H1 (cell line): ENCODE measurements around the gene ADK. TPM values are rescaled to one million over a fixed set of nuclear protein-coding genes. Genes with fewer than 3 reads are reported as not detected.

Source experiments
- CTCF ChIA-PET: fragments of 300-600 bp; sonication (Branson Sonifier 250); formaldehyde crosslinking; loops from one replicate; lab custom pipeline; 2021; ENCODE audit not compliant: partially characterized antibody; lab: Charles Lee
- POLR2A ChIA-PET: fragments of 300-600 bp; sonication (Branson Sonifier 250); formaldehyde crosslinking; loops from one replicate; lab custom pipeline; 2021; ENCODE audit warnings: inconsistent platforms; ENCODE audit not compliant: partially characterized antibody; lab: Charles Lee
- DNase-seq, 2 experiments: peaks; one replicate each; pipeline versions ENCODE4 v3.0.0 to v3.0.0-alpha.2; 2010 to 2022; ENCODE audit warnings: low spot score in 2 of 2, low read depth in 1 of 2, mixed read lengths in 1 of 2
- FAIRE-seq: peaks from 2 replicates; lab custom pipeline; 2011; peaks lifted over from hg19 to GRCh38; lab: Jason Lieb, UNC
- H2AFZ ChIP-seq: 2 replicates; pipeline ENCODE4 v1.8.1; 2012; ENCODE audit warnings: low read length, inconsistent platforms
- H2AK5ac ChIP-seq: 2 replicates; pipeline ENCODE4 v1.6.1; 2013; ENCODE audit warnings: low read depth, low read length
- H2BK120ac ChIP-seq: replicated peaks from 2 replicates; pipeline ENCODE3; 2013; ENCODE audit warnings: low read depth, low read length, inconsistent platforms
- H2BK12ac ChIP-seq: 2 replicates; pipeline ENCODE4 v1.6.1; 2013; ENCODE audit warnings: low read depth, low read length
- H2BK15ac ChIP-seq: 2 replicates; pipeline ENCODE4 v1.6.1; 2013; ENCODE audit warnings: low read length
- H2BK20ac ChIP-seq: 2 replicates; pipeline ENCODE4 v1.6.1; 2013; ENCODE audit warnings: low read length
- H2BK5ac ChIP-seq: 2 replicates; pipeline ENCODE4 v1.6.1; 2013; ENCODE audit warnings: low read depth, low read length
- H3K14ac ChIP-seq: 2 replicates; pipeline ENCODE4 v1.6.1; 2013; ENCODE audit warnings: inconsistent platforms; ENCODE audit not compliant: insufficient read length
- H3K18ac ChIP-seq: 2 replicates; pipeline ENCODE4 v1.6.1; 2013; ENCODE audit warnings: low read length; ENCODE audit errors: extremely low read depth
- H3K23ac ChIP-seq: 2 replicates; pipeline ENCODE4 v1.6.1; 2013; ENCODE audit warnings: inconsistent platforms; ENCODE audit not compliant: insufficient read length
- H3K23me2 ChIP-seq: 2 replicates; pipeline ENCODE4 v1.6.1; 2013; ENCODE audit warnings: low read depth, low read length
- H3K27ac ChIP-seq: 2 replicates; pipeline ENCODE4 v1.6.1; 2011; ENCODE audit warnings: low read depth, low read length, inconsistent platforms
- H3K27me3 ChIP-seq, 4 experiments: replicated peaks in 1 of 4; 1 replicate in 1 of 4; 2 replicates in 3 of 4; pipeline versions ENCODE4 v1.6.1 to v1.8.1; 2011 to 2013; ENCODE audit warnings: low read length in 3 of 4, mild to moderate bottlenecking in 3 of 4, inconsistent platforms in 2 of 4, mixed read lengths in 2 of 4, moderate library complexity in 1 of 4; ENCODE audit not compliant: control insufficient read depth in 3 of 4, insufficient read depth in 3 of 4; ENCODE audit errors: extremely low read depth in 1 of 4
- H3K36me3 ChIP-seq, 4 experiments: 2 replicates each; pipeline versions ENCODE4 v1.6.1 to v1.8.1; 2011 to 2013; ENCODE audit warnings: mild to moderate bottlenecking in 4 of 4, low read length in 3 of 4, moderate library complexity in 2 of 4, control low read depth in 1 of 4, inconsistent platforms in 1 of 4; ENCODE audit not compliant: insufficient read depth in 4 of 4, control insufficient read depth in 2 of 4
- H3K4ac ChIP-seq: replicated peaks from 2 replicates; pipeline ENCODE3; 2013; ENCODE audit warnings: low read length, low read depth, mixed read lengths, inconsistent platforms; ENCODE audit not compliant: insufficient read length
- H3K4me1 ChIP-seq, 4 experiments: replicated peaks in 1 of 4; 1 replicate in 1 of 4; 2 replicates in 3 of 4; pipeline versions ENCODE4 v1.6.1 to v1.8.1; 2011 to 2013; ENCODE audit warnings: low read length in 3 of 4, inconsistent platforms in 2 of 4, mixed read lengths in 1 of 4; ENCODE audit not compliant: insufficient read depth in 4 of 4, control insufficient read depth in 3 of 4
- H3K4me2 ChIP-seq, 2 experiments: 2 replicates each; pipeline versions ENCODE4 v1.6.1 to v1.8.1; 2011 to 2013; ENCODE audit warnings: low read depth in 2 of 2, low read length in 2 of 2, control low read depth in 1 of 2, inconsistent platforms in 1 of 2, mild to moderate bottlenecking in 1 of 2; ENCODE audit not compliant: insufficient read depth in 1 of 2
- H3K4me3 ChIP-seq, 4 experiments: fragments of 200-600, 300-600 bp in 1 of 4; sonication (generic), shearing (Covaris generic), sonication (Bioruptor Twin) in 1 of 4; 2 replicates each; pipeline versions ENCODE4 v1.5.1 to v1.8.1; 2011 to 2016; ENCODE audit warnings: low read length in 4 of 4, low read depth in 3 of 4, control low read depth in 2 of 4, inconsistent platforms in 2 of 4, mild to moderate bottlenecking in 2 of 4, mixed read lengths in 1 of 4, moderate library complexity in 1 of 4; ENCODE audit not compliant: insufficient read depth in 2 of 4; ENCODE audit errors: extremely low read depth in 1 of 4
- H3K56ac ChIP-seq: replicated peaks from 2 replicates; pipeline ENCODE3; 2013; ENCODE audit warnings: low read depth, mild to moderate bottlenecking, mixed read lengths, low read length, inconsistent platforms; ENCODE audit not compliant: insufficient read length
- H3K79me1 ChIP-seq: 2 replicates; pipeline ENCODE4 v1.6.1; 2013; ENCODE audit warnings: low read depth, low read length, control low read depth
- H3K79me2 ChIP-seq, 2 experiments: 2 replicates each; pipeline versions ENCODE4 v1.6.1 to v1.8.1; 2012 to 2013; ENCODE audit warnings: low read length in 2 of 2, mild to moderate bottlenecking in 2 of 2, inconsistent platforms in 1 of 2; ENCODE audit not compliant: insufficient read depth in 2 of 2, control insufficient read depth in 1 of 2
- H3K9ac ChIP-seq, 4 experiments: replicated peaks in 1 of 4; 1 replicate in 1 of 4; 2 replicates in 3 of 4; pipeline versions ENCODE4 v1.6.1 to v1.8.1; 2011 to 2013; ENCODE audit warnings: low read depth in 3 of 4, low read length in 3 of 4, control low read depth in 2 of 4, mild to moderate bottlenecking in 2 of 4, moderate library complexity in 2 of 4, inconsistent platforms in 1 of 4; ENCODE audit errors: extremely low read depth in 1 of 4
- H3K9me3 ChIP-seq, 2 experiments: 2 replicates each; pipeline versions ENCODE4 v1.6.1 to v1.8.1; 2012 to 2013; ENCODE audit warnings: mild to moderate bottlenecking in 2 of 2, moderate library complexity in 2 of 2, control low read depth in 1 of 2, inconsistent platforms in 1 of 2, low read depth in 1 of 2, low read length in 1 of 2, mixed read lengths in 1 of 2; ENCODE audit not compliant: insufficient read depth in 2 of 2
- H4K20me1 ChIP-seq, 2 experiments: replicated peaks in 1 of 2; 2 replicates each; pipeline versions ENCODE3 to v1.8.1; 2011 to 2013; ENCODE audit warnings: inconsistent platforms in 2 of 2, low read length in 2 of 2, mild to moderate bottlenecking in 1 of 2; ENCODE audit not compliant: insufficient read depth in 2 of 2, control insufficient read depth in 1 of 2
- H4K5ac ChIP-seq: 2 replicates; pipeline ENCODE4 v1.6.1; 2013; ENCODE audit warnings: low read length, low read depth, mixed read lengths, inconsistent platforms; ENCODE audit not compliant: insufficient read length
- H4K8ac ChIP-seq: 2 replicates; pipeline ENCODE4 v1.8.0; 2013; ENCODE audit warnings: mild to moderate bottlenecking, moderate library complexity, low read length, inconsistent platforms; ENCODE audit not compliant: insufficient read depth; ENCODE audit errors: extremely low read depth
- H4K91ac ChIP-seq: replicated peaks from 2 replicates; pipeline ENCODE3; 2013; ENCODE audit warnings: low read length, mixed read lengths, inconsistent platforms; ENCODE audit not compliant: insufficient read length
- FOSL1 ChIP-seq: IDR thresholded peaks from 2 replicates; pipeline ENCODE4 v1.6.1; 2011; ENCODE audit warnings: mild to moderate bottlenecking, low read depth, low read length, moderate library complexity; ENCODE audit not compliant: insufficient read depth
- GABPA ChIP-seq: IDR thresholded peaks from 2 replicates; pipeline ENCODE4 v1.6.1; 2011; ENCODE audit warnings: mild to moderate bottlenecking, low read length, moderate library complexity, borderline replicate concordance; ENCODE audit not compliant: insufficient read depth
- MAX ChIP-seq: IDR thresholded peaks from 2 replicates; pipeline ENCODE4 v1.6.1; 2012; ENCODE audit warnings: inconsistent platforms
- RBBP5 ChIP-seq: IDR thresholded peaks from 2 replicates; pipeline ENCODE4 v1.7.1; 2012; ENCODE audit warnings: low read depth, mild to moderate bottlenecking, inconsistent platforms, low read length, moderate library complexity, borderline replicate concordance
- SP2 ChIP-seq: IDR thresholded peaks from 2 replicates; pipeline ENCODE4 v1.6.1; 2012; ENCODE audit warnings: mild to moderate bottlenecking, low read length, inconsistent platforms
- TBP ChIP-seq: IDR thresholded peaks from 2 replicates; pipeline ENCODE4 v1.6.1; 2011; ENCODE audit warnings: low read depth, low read length, improper control_type of control experiment
- TEAD4 ChIP-seq: IDR thresholded peaks from 2 replicates; pipeline ENCODE4 v1.6.1; 2012; ENCODE audit warnings: low read depth, low read length, inconsistent platforms, mixed read lengths
- polyA plus RNA-seq, 7 experiments: library from polyadenylated mRNA; depleted of rRNA in 3 of 7; stranded (reverse) in 5 of 7; unstranded in 2 of 7; fragments of >200 nt in 5 of 7; fragments of 200-250 nt in 2 of 7; gene quantifications; 1 replicate in 5 of 7; 2 replicates in 1 of 7; 4 replicates in 1 of 7; pipeline versions ENCODE4 v1.2.1 to v1.2.3, GENCODE V29; 2011 to 2013; ENCODE audit warnings: missing spikeins in 2 of 7, mixed read lengths in 2 of 7
- total RNA-seq: library from RNA; stranded (reverse); fragmentation: NEBNext Ultra II Directional; extraction: Animal tissue kit (Norgen Biotek cat#: 25700); gene quantifications from 2 replicates; pipeline ENCODE4 v1.2.1, GENCODE V29; 2021

Gene ADK
- total and polyA plus RNA-seq, 2 of the 8 experiments (the other 6 are each of a cell fraction or from before 2014, with no cell fraction given) = 12.3 to 42.4 TPM

GRCh38 chr10:74683067-74683466 is 532.0 kb downstream of the ADK start:
- H3K4ac ChIP-seq = no peak overlapping the region
- POLR2A ChIA-PET = interaction anchor here (0.8 kb wide), 1 partner anchor 12 kb away, joined by 3 read pairs; no protein-coding TSS in a partner anchor
- no peak overlapping the region for H2BK5ac ChIP-seq
- no peak overlapping the region for H3K4me3 ChIP-seq
- no peak overlapping the region for H3K18ac ChIP-seq
- no peaks in the 10 kb centered on the region for H3K4me1 ChIP-seq
- DNase-seq (no peak), FAIRE-seq (no peak)
- H2BK120ac ChIP-seq = no peak overlapping the region
- H3K56ac ChIP-seq = no peak overlapping the region
- H2BK20ac ChIP-seq = no peak overlapping the region
- H3K27ac ChIP-seq = no peak overlapping the region
- H4K8ac ChIP-seq = no peak overlapping the region
- H2BK15ac ChIP-seq = no peak overlapping the region
- no peak overlapping the region for H3K14ac ChIP-seq
- H3K79me2 ChIP-seq = no peaks in the 10 kb centered on the region
- H3K79me1 ChIP-seq = no peaks in the 10 kb centered on the region
- H3K23me2 ChIP-seq = no peaks in the 10 kb centered on the region
- CTCF ChIA-PET = interaction anchor here (1.3 kb wide), 1 partner anchor 55 kb away, joined by 4 read pairs; no protein-coding TSS in a partner anchor
- no peaks in the 10 kb centered on the region for H3K9me3 ChIP-seq
- H2BK12ac ChIP-seq = no peak overlapping the region
- no peaks in the 10 kb centered on the region for H3K27me3 ChIP-seq
- no peak overlapping the region for H2AK5ac ChIP-seq
- TF ChIP-seq FOSL1 = no peak
- no peak for TF ChIP-seq SP2
- no peak for TF ChIP-seq RBBP5
- no peak for TF ChIP-seq GABPA
- TF ChIP-seq MAX = no peak
- no peak for TF ChIP-seq TEAD4
- no peak for TF ChIP-seq TBP
- H3K4me2 ChIP-seq = no peak overlapping the region
- no peak overlapping the region for H3K23ac ChIP-seq
- H3K9ac ChIP-seq = no peak overlapping the region
- H4K20me1 ChIP-seq = no peaks in the 10 kb centered on the region
- no peak overlapping the region for H4K5ac ChIP-seq
- no peak overlapping the region for H4K91ac ChIP-seq
- H3K36me3 ChIP-seq = no peaks in the 10 kb centered on the region
- H2AFZ ChIP-seq = no peak overlapping the region
